GM13976 (cell line): ENCODE data around the gene ATXN10.

Experiments
- DNase-seq: peaks from one replicate; pipeline ENCODE4 v3.0.0; 2012; ENCODE audit warnings: low spot score
- in situ Hi-C: fragments of 300-500 bp; cut with MboI; formaldehyde crosslinking; loops from one replicate; pipeline ENCODE4 v1.12.0; 2022; ENCODE audit warnings: low sequenced_read_pairs, mixed read lengths, inconsistent platforms; ENCODE audit not compliant: unreplicated experiment
- TF ChIP-seq, protein P1 (sequence below): IDR thresholded peaks from 2 replicates; pipeline ENCODE4 v1.5.1; 2012; ENCODE audit warnings: borderline replicate concordance, mild to moderate bottlenecking; ENCODE audit not compliant: insufficient read depth; ENCODE audit errors: extremely low read depth, missing control alignments, control extremely low read depth

Gene ATXN10

DNA sequence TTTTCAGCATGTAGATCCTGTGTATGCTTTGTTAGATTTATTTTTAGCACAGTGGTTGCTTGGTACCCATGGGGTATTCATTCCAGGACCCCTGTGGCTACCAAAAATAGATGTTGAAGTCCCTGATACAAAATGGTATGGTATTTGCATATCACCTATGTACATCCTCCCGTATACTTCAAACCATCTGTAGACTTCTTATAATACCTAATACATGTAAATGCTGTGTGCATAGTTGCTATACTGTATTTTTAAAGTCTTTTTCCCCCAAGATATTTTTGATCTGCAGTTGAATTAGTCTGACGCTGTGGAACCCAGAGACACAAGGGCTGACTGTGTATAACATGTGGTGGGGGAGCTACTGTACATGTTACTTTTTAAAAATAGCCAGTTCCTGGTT, 101.1 kb downstream of the ATXN10 start:
- TF ChIP-seq, protein P1, sequence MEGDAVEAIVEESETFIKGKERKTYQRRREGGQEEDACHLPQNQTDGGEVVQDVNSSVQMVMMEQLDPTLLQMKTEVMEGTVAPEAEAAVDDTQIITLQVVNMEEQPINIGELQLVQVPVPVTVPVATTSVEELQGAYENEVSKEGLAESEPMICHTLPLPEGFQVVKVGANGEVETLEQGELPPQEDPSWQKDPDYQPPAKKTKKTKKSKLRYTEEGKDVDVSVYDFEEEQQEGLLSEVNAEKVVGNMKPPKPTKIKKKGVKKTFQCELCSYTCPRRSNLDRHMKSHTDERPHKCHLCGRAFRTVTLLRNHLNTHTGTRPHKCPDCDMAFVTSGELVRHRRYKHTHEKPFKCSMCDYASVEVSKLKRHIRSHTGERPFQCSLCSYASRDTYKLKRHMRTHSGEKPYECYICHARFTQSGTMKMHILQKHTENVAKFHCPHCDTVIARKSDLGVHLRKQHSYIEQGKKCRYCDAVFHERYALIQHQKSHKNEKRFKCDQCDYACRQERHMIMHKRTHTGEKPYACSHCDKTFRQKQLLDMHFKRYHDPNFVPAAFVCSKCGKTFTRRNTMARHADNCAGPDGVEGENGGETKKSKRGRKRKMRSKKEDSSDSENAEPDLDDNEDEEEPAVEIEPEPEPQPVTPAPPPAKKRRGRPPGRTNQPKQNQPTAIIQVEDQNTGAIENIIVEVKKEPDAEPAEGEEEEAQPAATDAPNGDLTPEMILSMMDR = no peak
- in situ Hi-C loops = no loop called here
- no peak for DNase-seq

DNA sequence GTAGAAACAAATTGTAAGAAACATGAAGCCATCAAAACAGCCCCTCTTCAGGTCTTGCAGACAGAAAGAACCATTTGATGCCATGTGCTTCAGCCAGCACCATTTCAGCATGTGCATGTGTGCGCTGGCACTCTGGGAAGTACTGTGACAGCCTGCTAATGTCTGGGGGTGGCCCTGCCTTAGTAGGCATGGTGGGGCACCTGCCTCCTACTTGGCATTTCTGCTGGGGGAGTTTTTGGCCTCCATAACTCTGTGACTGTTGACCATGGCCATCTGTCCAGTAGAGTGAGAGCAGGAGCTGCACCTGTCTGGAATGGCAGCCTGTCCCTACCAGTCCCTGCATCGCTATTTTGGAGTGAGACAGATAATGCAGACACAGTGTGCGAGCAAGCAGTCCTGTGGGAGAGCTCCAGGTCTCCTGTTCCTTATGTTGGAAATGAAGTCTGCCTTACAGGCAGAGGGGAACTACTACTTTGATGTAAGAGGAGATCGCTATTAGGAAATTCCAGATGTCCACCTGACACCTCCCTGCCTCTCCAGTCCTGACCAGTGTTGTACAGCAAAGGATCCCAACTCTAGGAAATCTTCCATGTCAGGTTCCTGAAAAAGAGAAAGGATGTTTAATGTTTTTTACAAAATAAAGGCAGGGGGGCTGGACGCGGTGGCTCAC, 102.5 kb downstream of the ATXN10 start:
- DNase-seq = no peak
- TF ChIP-seq, protein P1 = no peak
- in situ Hi-C loops = no loop called here

DNA sequence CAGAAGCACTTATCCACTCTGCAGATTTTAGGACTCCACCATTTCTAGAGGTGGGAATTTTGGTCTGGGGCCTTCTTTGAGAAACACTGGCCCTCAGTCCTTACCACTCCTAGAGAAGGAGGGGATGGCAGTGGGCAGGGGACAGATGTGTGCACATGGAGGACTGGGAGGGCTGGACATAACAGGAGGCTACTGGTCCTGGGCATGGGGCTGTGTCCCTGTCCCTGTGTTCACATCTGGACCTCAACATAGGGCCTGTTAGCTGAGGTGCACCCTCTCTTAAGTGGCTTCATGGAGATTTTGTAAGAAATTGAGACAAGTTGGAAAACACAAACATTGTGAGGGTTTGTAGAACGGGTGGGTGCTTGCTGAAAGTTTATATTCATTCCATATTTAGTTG, 103.4 kb downstream of the ATXN10 start:
- TF ChIP-seq, protein P1 = no peak
- in situ Hi-C loops = no loop called here
- no peak for DNase-seq

DNA sequence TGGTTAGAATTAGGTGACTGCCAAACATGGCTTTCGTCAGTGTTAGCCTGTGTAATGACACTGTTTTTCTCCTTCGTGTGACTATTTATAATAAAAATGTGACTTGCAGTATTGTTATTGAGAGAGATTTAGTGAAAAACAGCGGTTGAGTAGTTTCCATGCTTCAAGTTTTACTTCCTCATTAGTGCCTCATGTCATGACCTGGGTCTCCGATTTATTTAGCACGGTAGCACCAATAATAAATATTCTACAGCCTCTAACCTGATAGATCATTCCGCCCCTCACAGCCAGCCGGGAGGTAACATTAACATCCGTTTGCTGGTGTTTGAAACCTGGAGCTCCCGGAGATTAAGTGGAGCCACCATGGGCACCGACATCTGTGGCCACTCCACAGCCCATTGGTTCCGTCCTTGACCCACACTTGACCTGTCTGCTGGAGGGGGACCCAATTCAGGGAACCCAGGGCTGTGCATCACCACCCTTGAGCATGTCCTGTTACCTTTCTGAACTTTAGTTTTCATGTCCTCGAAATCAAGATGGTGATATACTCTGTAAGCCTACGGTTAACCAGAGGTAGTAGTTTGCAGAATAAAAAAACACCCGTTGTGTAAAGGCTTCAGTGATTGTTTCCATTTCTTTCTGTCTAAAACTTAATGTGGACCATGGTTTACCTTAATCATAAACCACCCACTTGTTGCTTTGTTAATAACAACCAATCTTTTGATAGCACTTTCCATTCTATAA, 104.1 kb downstream of the ATXN10 start:
- DNase-seq = peak; percentile 66
- TF ChIP-seq, protein P1 = no peak
- in situ Hi-C loops = no loop called here

DNA sequence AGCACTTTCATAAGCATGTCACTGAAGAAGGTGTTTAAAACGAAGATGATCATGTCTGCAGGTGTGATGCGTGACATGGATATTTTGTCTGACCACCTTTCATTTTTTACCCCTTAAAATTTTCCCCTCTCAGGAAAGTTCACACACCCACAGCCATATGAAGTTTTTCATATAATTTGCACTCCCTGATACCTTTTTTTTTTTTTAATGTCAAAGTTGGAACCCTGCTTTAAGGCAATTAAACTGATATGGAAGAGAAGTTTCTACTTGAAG, 104.6 kb downstream of the ATXN10 start:
- no peak for DNase-seq
- TF ChIP-seq, protein P1 = no peak
- in situ Hi-C loops = no loop called here

DNA sequence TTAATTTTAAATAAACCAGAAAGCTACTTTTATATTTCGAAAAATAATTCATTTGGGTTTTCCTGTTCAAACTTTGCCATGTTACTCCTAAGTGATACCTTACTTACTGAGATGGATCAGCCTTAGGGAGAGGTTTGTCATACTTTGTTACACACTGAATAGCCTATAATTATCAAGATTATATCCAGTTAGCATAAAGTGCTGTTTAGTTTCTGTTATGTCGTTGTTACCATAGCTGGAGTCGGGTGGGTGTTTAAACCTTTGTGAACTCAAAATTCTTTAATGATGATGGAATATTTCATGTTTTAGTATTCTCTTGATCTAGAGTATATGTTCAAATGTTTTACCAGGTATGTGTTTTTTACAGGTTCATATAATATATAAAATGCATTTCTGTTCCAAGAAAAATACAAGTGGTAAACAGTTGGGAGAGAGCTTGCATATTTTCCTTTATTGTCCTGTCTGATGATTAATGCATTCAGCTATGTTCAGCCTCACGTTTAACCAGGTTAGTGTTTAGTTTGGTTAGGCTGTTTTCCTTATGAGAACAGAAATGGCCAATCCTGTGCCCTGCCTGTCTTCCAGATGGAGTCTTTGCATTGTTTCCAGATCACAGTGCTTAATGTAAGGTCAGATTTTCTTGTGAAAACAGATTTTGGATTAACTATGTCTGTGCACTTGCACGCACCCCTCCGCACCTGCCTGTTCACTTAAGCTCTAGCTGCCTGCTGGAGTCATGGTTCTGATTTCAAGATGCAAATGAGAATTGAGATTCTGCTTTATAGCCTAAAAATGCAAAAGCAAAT, 105.6 kb downstream of the ATXN10 start:
- DNase-seq = no peak
- TF ChIP-seq, protein P1 = no peak
- in situ Hi-C loops = no loop called here
